HepG2 (cell line): ENCODE results near the gene MADCAM1. TPM values are rescaled to one million over a fixed set of nuclear protein-coding genes. Genes with fewer than 3 reads are reported as not detected.

Source experiments
- ATAC-seq: fragments of 200-7000 bp; cut with Tn5 transposase; 3 replicates; pipeline ENCODE4 v1.9.1; 2020; ENCODE audit warnings: mild to moderate bottlenecking, moderate library complexity
- BruUV-seq: library from RNA; stranded (reverse); fragments of 400-500 nt; replicated peaks from 2 replicates; lab custom pipeline; 2021; lab: Mats Ljungman, UMichigan
- CTCF ChIA-PET: fragments of 300-600 bp; formaldehyde crosslinking; extraction: SDS; loops from one replicate; lab custom pipeline; 2021; ENCODE audit warnings: low total read pairs, inconsistent platforms, low intra/inter-chr PET ratio; lab: Yijun Ruan, JAX
- POLR2A ChIA-PET: fragments of 350-600 bp; sonication (Branson Sonifier 250); formaldehyde crosslinking; loops from one replicate; lab custom pipeline; 2020; ENCODE audit warnings: antibody characterized with exemption, inconsistent platforms; lab: Yijun Ruan, JAX
- DNase-seq: peaks from one replicate; pipeline ENCODE4 v3.0.0-alpha.2; 2015; ENCODE audit warnings: low spot score
- FAIRE-seq: peaks from 3 replicates; lab custom pipeline; 2011; peaks lifted over from hg19 to GRCh38; lab: Jason Lieb, UNC
- H2AFZ ChIP-seq: one replicate; pipeline ENCODE4 v1.6.1; 2011; ENCODE audit warnings: low read length, inconsistent platforms
- H3K27ac ChIP-seq: fragments of 300-600 bp; 3 replicates; pipeline ENCODE4 v1.8.0; 2011; ENCODE audit warnings: mixed run types, mild to moderate bottlenecking, mixed read lengths, low read length, inconsistent platforms; ENCODE audit not compliant: insufficient read depth; ENCODE audit errors: extremely low read length
- H3K27me3 ChIP-seq, 2 experiments: fragments of 200-600 bp in 1 of 2; 2 replicates in 1 of 2; 3 replicates in 1 of 2; pipeline versions ENCODE4 v1.6.0 to v1.8.0; 2011; ENCODE audit warnings: low read length in 2 of 2, mild to moderate bottlenecking in 2 of 2, moderate library complexity in 2 of 2, inconsistent platforms in 1 of 2; ENCODE audit not compliant: insufficient read depth in 2 of 2, control insufficient read depth in 1 of 2
- H3K36me3 ChIP-seq, 2 experiments: fragments of 200-600 bp in 1 of 2; replicated peaks in 1 of 2; 2 replicates in 1 of 2; 3 replicates in 1 of 2; pipeline versions ENCODE4 v1.5.1 to v1.8.0; 2011; ENCODE audit warnings: low read length in 2 of 2, inconsistent platforms in 1 of 2; ENCODE audit not compliant: insufficient read depth in 2 of 2, control insufficient read depth in 1 of 2
- H3K4me1 ChIP-seq: 2 replicates; pipeline ENCODE4 v1.5.1; 2012; ENCODE audit warnings: low read length, inconsistent platforms; ENCODE audit not compliant: insufficient read depth
- H3K4me2 ChIP-seq: 2 replicates; pipeline ENCODE4 v1.6.0; 2011; ENCODE audit warnings: low read depth, low read length, inconsistent platforms
- H3K4me3 ChIP-seq, 3 experiments: fragments of 200-600 bp in 1 of 3; sonication (generic), shearing (Covaris generic) in 1 of 3; replicated peaks in 1 of 3; 2 replicates each; pipeline ENCODE4 v1.5.1; 2011 to 2016; ENCODE audit warnings: low read length in 3 of 3, inconsistent platforms in 2 of 3, low read depth in 2 of 3, mild to moderate bottlenecking in 2 of 3, control low read depth in 1 of 3, mixed read lengths in 1 of 3; ENCODE audit not compliant: insufficient read depth in 1 of 3
- H3K79me2 ChIP-seq: one replicate; pipeline ENCODE4 v1.6.1; 2011; ENCODE audit warnings: low read length, inconsistent platforms; ENCODE audit not compliant: insufficient read depth
- H3K9ac ChIP-seq: 2 replicates; pipeline ENCODE4 v1.6.0; 2011; ENCODE audit warnings: mild to moderate bottlenecking, low read depth, low read length, inconsistent platforms; ENCODE audit not compliant: insufficient read depth
- H3K9me3 ChIP-seq: 2 replicates; pipeline ENCODE4 v1.5.1; 2012; ENCODE audit warnings: mild to moderate bottlenecking, low read length
- H4K20me1 ChIP-seq: 2 replicates; pipeline ENCODE4 v1.6.0; 2011; ENCODE audit warnings: inconsistent platforms, mild to moderate bottlenecking, low read length, moderate library complexity; ENCODE audit not compliant: insufficient read depth
- AGO2 ChIP-seq: fragments of 200-400 bp; formaldehyde crosslinking; optimal IDR thresholded peaks from 2 replicates; pipeline ENCODE3; 2017; ENCODE audit warnings: mild to moderate bottlenecking, low read depth, low read length, moderate library complexity
- RBFOX2 ChIP-seq: fragments of 200-400 bp; formaldehyde crosslinking; IDR thresholded peaks from 2 replicates; pipeline ENCODE4 v1.6.1; 2017; ENCODE audit warnings: low read depth, mild to moderate bottlenecking, low read length
- RBM22 ChIP-seq: fragments of 200-400 bp; formaldehyde crosslinking; optimal IDR thresholded peaks from 2 replicates; pipeline ENCODE3; 2017; ENCODE audit warnings: mild to moderate bottlenecking, low read length, moderate library complexity
- ZBTB7B ChIP-seq: sonication (generic); formaldehyde crosslinking; IDR thresholded peaks from 2 replicates; pipeline ENCODE4 v1.4.0; 2020; ENCODE audit warnings: missing genetic modification reagents
- ZNF670 ChIP-seq: sonication (generic); formaldehyde crosslinking; IDR thresholded peaks from 2 replicates; pipeline ENCODE4 v1.8.0; 2022; ENCODE audit warnings: mild to moderate bottlenecking, missing genetic modification reagents, borderline replicate concordance
- WGBS: methylation state at CpG from one replicate; pipeline ENCODE4 v1.1.6; 2017; ENCODE audit warnings: low lambda C conversion rate; 5-methylcytosine and 5-hydroxymethylcytosine counted together
- in situ Hi-C: cut with HindIII; loops from 2 replicates; pipeline ENCODE4 v1.10.0; 2017; ENCODE audit warnings: low pct_unique_long_range_greater_than_20kb; ENCODE audit not compliant: extremely low pct_ligation_motif_present
- intact Hi-C: fragments of 100-400 bp; cut with micrococcal nuclease; formaldehyde crosslinking; loops from one replicate; pipeline ENCODE4 v1.10.0; 2022; ENCODE audit not compliant: unreplicated experiment
- polyA plus RNA-seq, 8 experiments: library from polyadenylated mRNA; depleted of rRNA in 3 of 8; stranded (reverse) in 7 of 8; unstranded in 1 of 8; fragments of >200 nt; fragmentation: Illumina TruSeq in 4 of 8; extraction: Trizol in 4 of 8; gene quantifications; 2 replicates each; pipeline versions ENCODE4 v1.2.1 to v1.2.3, GENCODE V29; 2011 to 2016; ENCODE audit warnings: low read depth in 4 of 8, missing spikeins in 1 of 8, mixed read lengths in 1 of 8; ENCODE audit not compliant: insufficient read depth in 1 of 8
- total RNA-seq, 5 experiments: library from RNA; depleted of rRNA; stranded (reverse); fragments of >200 nt; fragmentation: Illumina TruSeq; extraction: Trizol; gene quantifications; 2 replicates each; pipeline ENCODE4 v1.2.3, GENCODE V29; 2016; ENCODE audit warnings: low read depth in 1 of 5
- TF ChIP-seq, protein P1 (sequence below): sonication (generic); formaldehyde crosslinking; conservative IDR thresholded peaks from 2 replicates; pipeline ENCODE4 v1.8.1; 2023; ENCODE audit warnings: missing genetic modification reagents

The MADCAM1 gene
- total and polyA plus RNA-seq, 2 of the 13 experiments (the other 11 are each of a cell fraction or from before 2014, with no cell fraction given) = 0.29 to 0.33 TPM

DNA sequence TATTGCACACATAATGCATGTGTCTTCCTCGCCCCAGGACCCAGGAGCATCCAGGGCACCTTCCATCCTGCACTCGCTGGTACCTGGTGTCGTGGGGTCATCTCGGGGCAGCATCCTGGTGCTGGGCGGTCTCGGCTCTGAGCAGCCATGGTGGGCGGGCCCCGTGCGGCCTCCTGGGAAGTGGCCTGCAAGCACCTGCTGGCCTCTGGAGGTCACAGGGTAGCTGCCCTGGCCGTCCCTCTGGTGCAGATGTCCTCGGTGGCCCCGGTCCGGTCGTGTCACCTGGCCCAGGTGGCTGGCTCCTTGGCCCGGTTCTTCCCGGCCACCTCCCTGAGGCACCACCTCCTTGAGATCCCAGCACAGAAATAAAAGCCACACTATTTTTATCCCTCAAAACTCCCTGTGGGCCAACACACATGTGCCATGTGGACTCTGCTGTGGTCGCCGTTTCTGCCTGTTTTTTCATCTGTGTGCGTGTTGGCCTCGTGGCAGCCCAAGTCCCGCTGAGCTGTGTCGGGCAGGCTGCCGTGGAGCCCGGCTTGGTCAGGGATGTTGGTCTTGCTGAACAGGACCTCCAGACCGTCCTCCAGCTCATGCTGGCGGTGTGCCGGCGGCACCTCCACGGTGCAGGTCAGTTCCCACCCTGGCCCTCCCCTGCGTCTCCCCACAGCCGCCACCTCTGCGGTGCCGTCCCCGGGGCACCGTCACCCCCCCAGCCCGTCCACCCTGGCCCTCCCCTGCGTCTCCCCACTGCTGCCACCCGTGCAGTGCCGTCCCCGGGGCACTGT is 42.5 kb downstream of the MADCAM1 start (continued):
- TF ChIP-seq AGO2 = peak; percentile 7

DNA sequence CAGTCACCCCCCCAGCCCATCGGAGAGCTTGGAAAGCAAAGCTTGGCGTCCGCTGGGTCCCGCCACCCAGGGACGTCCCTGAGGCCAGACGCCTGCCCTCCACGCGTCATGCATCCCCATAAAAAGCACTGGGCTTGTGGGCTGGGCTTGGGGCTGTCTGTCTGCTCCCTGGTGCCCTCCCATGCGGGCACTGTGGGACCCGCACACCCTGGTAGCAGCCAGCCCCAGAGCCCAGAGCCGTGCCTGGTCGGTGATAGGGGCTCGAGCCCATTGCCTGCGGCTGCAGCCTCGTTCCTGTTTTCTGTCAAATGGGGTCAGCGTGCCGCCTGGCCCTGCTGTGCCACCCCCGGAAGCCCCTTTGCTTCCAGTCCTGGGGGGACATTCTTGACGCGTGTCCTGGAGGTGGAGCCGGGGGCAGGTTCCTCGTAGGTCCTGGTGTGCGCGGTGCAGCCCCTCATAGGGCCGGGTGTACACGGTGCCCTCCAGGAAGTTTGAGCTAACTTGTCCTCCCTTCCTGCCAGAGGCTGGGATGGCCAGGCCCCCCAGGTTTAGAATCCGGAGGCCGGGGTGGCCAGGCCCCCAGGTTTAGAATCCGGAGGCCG is 43.2 kb downstream of the MADCAM1 start:
- ChIA-PET POLR2A (interaction anchor here (1.1 kb wide), 1 partner anchor 16 kb away, joined by 3 read pairs; no protein-coding TSS in a partner anchor), CTCF (no interaction called here)
- H3K9ac ChIP-seq = no peak overlapping the region
- TF ChIP-seq AGO2 = peak; percentile 21
- peak; percentile 56; the same call in 1 of the 2 replicates for TF ChIP-seq RBFOX2
- TF ChIP-seq ZNF670 = no peak
- TF ChIP-seq, protein P1, sequence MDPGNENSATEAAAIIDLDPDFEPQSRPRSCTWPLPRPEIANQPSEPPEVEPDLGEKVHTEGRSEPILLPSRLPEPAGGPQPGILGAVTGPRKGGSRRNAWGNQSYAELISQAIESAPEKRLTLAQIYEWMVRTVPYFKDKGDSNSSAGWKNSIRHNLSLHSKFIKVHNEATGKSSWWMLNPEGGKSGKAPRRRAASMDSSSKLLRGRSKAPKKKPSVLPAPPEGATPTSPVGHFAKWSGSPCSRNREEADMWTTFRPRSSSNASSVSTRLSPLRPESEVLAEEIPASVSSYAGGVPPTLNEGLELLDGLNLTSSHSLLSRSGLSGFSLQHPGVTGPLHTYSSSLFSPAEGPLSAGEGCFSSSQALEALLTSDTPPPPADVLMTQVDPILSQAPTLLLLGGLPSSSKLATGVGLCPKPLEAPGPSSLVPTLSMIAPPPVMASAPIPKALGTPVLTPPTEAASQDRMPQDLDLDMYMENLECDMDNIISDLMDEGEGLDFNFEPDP (CRISPR knock-in tag) = no peak
- TF ChIP-seq ZBTB7B (CRISPR knock-in tag) = no peak
- TF ChIP-seq RBM22 = peak; percentile 16
- H2AFZ ChIP-seq = no peak overlapping the region
- FAIRE-seq = no peak
- no peak overlapping the region for H3K4me2 ChIP-seq
- no peaks in the 10 kb centered on the region for H3K27me3 ChIP-seq
- in situ Hi-C loops = no loop called here
- peaks cover 11% of the 10 kb centered on the region for H3K79me2 ChIP-seq
- no peak overlapping the region for H3K27ac ChIP-seq
- no peak overlapping the region for H3K4me3 ChIP-seq
- peaks cover 16% of the 10 kb centered on the region; the same call in 1 of the 2 replicates for H4K20me1 ChIP-seq
- no peak for ATAC-seq
- no peaks in the 10 kb centered on the region for H3K9me3 ChIP-seq
- no TSS peak for BruUV-seq
- peaks cover 8% of the 10 kb centered on the region for H3K4me1 ChIP-seq
- DNase-seq = no peak
- intact Hi-C loops = no loop called here
- WGBS = 97% methylated on average over 16 of the region's 30 CpGs
- H3K36me3 ChIP-seq = peaks cover 16 to 50% of the 10 kb centered on the region in 2 experiments; a peak in 4 of 5 replicates
